ENCODE measurements around the gene KCNIP1.

DNA sequence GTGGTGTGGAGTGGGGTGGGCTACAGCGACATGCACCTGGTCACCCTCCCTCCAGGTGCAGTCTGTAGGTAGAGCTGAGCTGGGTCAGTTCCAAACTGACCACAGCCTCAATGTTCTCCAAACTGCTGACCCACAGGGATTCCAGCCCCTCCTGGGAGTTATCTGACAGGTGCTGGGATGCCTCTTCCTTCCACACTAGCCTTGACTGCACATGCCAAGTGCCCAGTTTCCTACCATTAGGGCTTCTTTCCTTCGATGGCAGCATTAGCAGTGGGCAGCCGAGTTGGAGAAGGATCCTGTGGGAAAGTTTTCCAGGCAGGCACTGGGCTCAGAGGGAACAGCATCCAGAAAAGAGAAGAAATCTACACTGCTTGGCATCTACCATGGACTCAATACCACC, 215.7 kb downstream of the KCNIP1 start:
- TF ChIP-seq, protein P1, sequence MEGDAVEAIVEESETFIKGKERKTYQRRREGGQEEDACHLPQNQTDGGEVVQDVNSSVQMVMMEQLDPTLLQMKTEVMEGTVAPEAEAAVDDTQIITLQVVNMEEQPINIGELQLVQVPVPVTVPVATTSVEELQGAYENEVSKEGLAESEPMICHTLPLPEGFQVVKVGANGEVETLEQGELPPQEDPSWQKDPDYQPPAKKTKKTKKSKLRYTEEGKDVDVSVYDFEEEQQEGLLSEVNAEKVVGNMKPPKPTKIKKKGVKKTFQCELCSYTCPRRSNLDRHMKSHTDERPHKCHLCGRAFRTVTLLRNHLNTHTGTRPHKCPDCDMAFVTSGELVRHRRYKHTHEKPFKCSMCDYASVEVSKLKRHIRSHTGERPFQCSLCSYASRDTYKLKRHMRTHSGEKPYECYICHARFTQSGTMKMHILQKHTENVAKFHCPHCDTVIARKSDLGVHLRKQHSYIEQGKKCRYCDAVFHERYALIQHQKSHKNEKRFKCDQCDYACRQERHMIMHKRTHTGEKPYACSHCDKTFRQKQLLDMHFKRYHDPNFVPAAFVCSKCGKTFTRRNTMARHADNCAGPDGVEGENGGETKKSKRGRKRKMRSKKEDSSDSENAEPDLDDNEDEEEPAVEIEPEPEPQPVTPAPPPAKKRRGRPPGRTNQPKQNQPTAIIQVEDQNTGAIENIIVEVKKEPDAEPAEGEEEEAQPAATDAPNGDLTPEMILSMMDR (optimal IDR thresholded peaks at IDR 0.05 in 1 of 3, IDR thresholded peaks at IDR 0.05 in 1 of 3, conservative IDR thresholded peaks at IDR 0.05 in 1 of 3; ENCODE audit: extremely low read depth in 1 of 3, insufficient read depth in 2 of 3, low read length in 3 of 3), result no peak
- TF ChIP-seq EZH2 (IDR thresholded peaks at IDR 0.05; ENCODE audit: low read length), result no peak

Data from keratinocyte (primary cell).